Astrocyte of the cerebellum (primary cell): ENCODE measurements around the gene TMPRSS3.

Experiments
- DNase-seq: peaks from one replicate; pipeline ENCODE4 v3.0.0-alpha.2; 2011; ENCODE audit warnings: low read depth
- H3K4me3 ChIP-seq: 2 replicates; pipeline ENCODE4 v1.5.1; 2011; ENCODE audit warnings: mild to moderate bottlenecking, low read depth, low read length, moderate library complexity
- in situ Hi-C: cut with HindIII; loops from 2 replicates; pipeline ENCODE4 v1.10.0; 2017; ENCODE audit warnings: low sequenced_read_pairs
- TF ChIP-seq, protein P1 (sequence below): IDR thresholded peaks from 2 replicates; pipeline ENCODE4 v1.5.1; 2012; ENCODE audit warnings: low read length, low read depth, moderate library complexity, mild to moderate bottlenecking; ENCODE audit errors: missing control alignments

TMPRSS3 gene

GRCh38 chr21:42373196-42373907 lies 22.5 kb downstream of the TMPRSS3 start:
- H3K4me3 ChIP-seq = no peak overlapping the region
- in situ Hi-C loops = no loop called here
- DNase-seq = no peak
- TF ChIP-seq, protein P1, sequence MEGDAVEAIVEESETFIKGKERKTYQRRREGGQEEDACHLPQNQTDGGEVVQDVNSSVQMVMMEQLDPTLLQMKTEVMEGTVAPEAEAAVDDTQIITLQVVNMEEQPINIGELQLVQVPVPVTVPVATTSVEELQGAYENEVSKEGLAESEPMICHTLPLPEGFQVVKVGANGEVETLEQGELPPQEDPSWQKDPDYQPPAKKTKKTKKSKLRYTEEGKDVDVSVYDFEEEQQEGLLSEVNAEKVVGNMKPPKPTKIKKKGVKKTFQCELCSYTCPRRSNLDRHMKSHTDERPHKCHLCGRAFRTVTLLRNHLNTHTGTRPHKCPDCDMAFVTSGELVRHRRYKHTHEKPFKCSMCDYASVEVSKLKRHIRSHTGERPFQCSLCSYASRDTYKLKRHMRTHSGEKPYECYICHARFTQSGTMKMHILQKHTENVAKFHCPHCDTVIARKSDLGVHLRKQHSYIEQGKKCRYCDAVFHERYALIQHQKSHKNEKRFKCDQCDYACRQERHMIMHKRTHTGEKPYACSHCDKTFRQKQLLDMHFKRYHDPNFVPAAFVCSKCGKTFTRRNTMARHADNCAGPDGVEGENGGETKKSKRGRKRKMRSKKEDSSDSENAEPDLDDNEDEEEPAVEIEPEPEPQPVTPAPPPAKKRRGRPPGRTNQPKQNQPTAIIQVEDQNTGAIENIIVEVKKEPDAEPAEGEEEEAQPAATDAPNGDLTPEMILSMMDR = no peak

- no peak for DNase-seq
- in situ Hi-C loops = no loop called here
- TF ChIP-seq, protein P1 = no peak
- H3K4me3 ChIP-seq = no peak overlapping the region
Measured at GRCh38 chr21:42370894-42371654, 24.8 kb downstream of the TMPRSS3 start.

GRCh38 chr21:42369821-42370220 lies 26.0 kb downstream of the TMPRSS3 start:
- H3K4me3 ChIP-seq = no peak overlapping the region
- DNase-seq = no peak
- TF ChIP-seq, protein P1 = no peak
- in situ Hi-C loops = no loop called here

DNA sequence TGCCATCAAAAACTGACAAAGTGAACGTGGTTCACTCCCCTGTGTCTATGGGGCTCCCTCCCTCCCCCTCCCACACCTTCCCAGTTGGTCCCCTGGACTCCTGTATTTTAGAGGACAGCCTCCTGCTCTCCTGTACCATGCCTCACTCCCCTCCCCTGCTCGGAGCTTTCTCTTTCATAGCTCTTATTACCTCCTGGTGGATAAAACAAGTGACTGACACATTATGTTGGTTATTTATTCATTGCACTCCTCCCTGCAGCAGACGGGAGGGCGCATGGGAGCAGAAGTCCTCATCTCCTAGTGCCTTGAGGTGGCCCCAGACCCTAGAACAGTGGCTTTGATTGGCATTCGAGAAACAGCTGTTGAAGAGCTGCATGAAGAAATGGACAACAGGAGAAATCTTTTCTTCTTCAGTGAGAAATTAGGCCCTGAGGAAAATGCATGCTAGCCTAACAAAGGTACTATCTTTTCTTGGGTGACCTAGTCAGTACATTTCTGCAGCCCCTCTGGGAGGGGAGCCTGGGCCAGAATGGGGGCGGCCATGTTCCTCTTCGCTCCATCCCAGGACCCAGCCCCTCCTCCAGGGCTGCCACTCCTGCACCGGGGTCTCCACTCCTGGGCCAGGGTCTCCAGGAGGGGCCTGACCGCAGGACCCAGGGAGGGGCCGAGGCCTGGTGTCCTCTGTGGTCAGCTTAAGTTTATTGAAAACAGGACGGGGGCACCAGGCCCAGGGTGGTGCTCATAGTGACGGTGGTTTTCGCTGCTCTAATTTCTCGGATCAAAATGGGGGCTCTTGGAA lies 28.3 kb downstream of the TMPRSS3 start:
- in situ Hi-C loops = no loop called here
- TF ChIP-seq, protein P1 = no peak
- DNase-seq = no peak
- H3K4me3 ChIP-seq = no peak overlapping the region

DNA sequence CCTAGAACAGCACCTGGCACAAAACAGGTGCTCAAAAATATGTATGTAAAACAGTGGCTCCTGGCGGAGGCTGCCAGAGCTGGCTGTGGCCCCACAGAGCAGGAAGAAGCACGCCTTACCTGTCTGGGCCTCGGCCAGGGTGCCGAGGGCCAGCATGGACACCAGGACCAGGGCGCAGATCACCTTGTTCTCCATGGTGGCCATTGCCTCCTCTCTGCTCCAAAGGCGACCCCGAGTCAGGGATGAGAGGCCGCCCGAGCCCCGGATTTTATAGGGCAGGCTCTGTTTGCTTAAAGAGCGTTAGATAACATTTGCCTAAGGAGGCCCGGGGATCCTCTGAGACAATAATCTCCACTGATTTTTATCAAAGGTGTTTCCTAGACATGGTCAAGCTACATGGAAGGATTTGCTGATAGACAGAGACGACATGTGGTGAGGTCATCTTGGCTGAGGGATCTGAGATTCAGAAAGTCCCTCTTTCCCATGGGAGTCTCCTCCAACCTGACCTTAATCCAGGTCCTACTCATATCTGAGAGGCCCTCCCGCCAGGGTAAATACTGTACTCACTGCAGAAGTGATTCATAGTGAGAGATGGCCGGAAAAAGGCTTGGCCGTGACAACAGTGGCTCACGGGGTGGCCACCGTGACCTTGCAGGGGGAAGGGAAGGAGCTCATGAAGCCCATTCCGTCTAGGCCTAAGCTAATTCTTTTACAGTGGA lies 29.4 kb downstream of the TMPRSS3 start, which contains the start of gene TFF1:
Gene TFF1 (minus strand): TSS at position 244 of the 719 bp plus-strand sequence. CDS start 40 bp downstream, at position 204.
- no peak for DNase-seq
- no peak within 1 kb of the TSS for H3K4me3 ChIP-seq
- in situ Hi-C loops = no loop called here
- TF ChIP-seq, protein P1 = no peak

- no peak overlapping the region for H3K4me3 ChIP-seq
- TF ChIP-seq, protein P1 = no peak
- DNase-seq = no peak
- in situ Hi-C loops = no loop called here
Measured at GRCh38 chr21:42365770-42366169, 30.1 kb downstream of the TMPRSS3 start.
